OCI-LY7 (cell line): Measurements from ENCODE around the gene ZFYVE9. TPM values are rescaled to one million over a fixed set of nuclear protein-coding genes. Genes with fewer than 3 reads are reported as not detected.
"Not testable (repeated sequence)": the region's sequence is repeated elsewhere in the genome, so short reads cannot be mapped to it uniquely, and the experiment has no call there.

Source experiments
- BruUV-seq: library from RNA; stranded (reverse); fragments of 400-500 nt; replicated peaks from 2 replicates; lab custom pipeline; 2021; lab: Mats Ljungman, UMichigan
- CTCF ChIA-PET: fragments of 300-600 bp; sonication (Branson Sonifier 250); formaldehyde crosslinking; loops from one replicate; lab custom pipeline; 2022; ENCODE audit warnings: antibody characterized with exemption; ENCODE audit not compliant: unreplicated experiment; lab: Charles Lee
- POLR2A ChIA-PET: fragments of 300-600 bp; sonication (Branson Sonifier 250); formaldehyde crosslinking; loops from one replicate; lab custom pipeline; 2022; ENCODE audit warnings: antibody characterized with exemption; lab: Charles Lee
- DNase-seq: peaks from one replicate; pipeline ENCODE4 v3.0.0-alpha.2; 2015; ENCODE audit warnings: low spot score
- H2AFZ ChIP-seq: fragments of 200-600 bp; sonication (generic), shearing (Covaris generic); 2 replicates; pipeline ENCODE4 v1.6.1; 2014; ENCODE audit warnings: mild to moderate bottlenecking, antibody characterized with exemption, low read length, moderate library complexity
- H3K27ac ChIP-seq: fragments of 200-600 bp; sonication (generic); 2 replicates; pipeline ENCODE4 v1.5.1; 2014; ENCODE audit warnings: mixed run types, low read depth, mild to moderate bottlenecking, moderate library complexity, low read length, inconsistent platforms; ENCODE audit not compliant: poor library complexity, severe bottlenecking
- H3K36me3 ChIP-seq: fragments of 200-600 bp; sonication (generic); 2 replicates; pipeline ENCODE4 v1.6.1; 2014; ENCODE audit warnings: mild to moderate bottlenecking, antibody characterized with exemption, low read length, moderate library complexity, mixed read lengths; ENCODE audit not compliant: insufficient read depth
- H3K4me1 ChIP-seq: fragments of 200-600 bp; sonication (generic); 2 replicates; pipeline ENCODE4 v1.5.1; 2014; ENCODE audit warnings: mild to moderate bottlenecking, low read length; ENCODE audit not compliant: insufficient read depth, poor library complexity, severe bottlenecking
- H3K4me2 ChIP-seq: fragments of 200-600 bp; sonication (generic); 2 replicates; pipeline ENCODE4 v1.6.1; 2014; ENCODE audit warnings: mild to moderate bottlenecking, low read length
- H3K4me3 ChIP-seq: fragments of 200-600 bp; sonication (generic); 2 replicates; pipeline ENCODE4 v1.5.1; 2014; ENCODE audit warnings: mild to moderate bottlenecking, low read depth, low read length; ENCODE audit not compliant: poor library complexity, severe bottlenecking
- H3K79me2 ChIP-seq: fragments of 200-600 bp; sonication (generic); 2 replicates; pipeline ENCODE4 v1.6.1; 2016; ENCODE audit warnings: low read depth, mild to moderate bottlenecking, low read length, moderate library complexity, mixed read lengths; ENCODE audit not compliant: insufficient read depth
- H3K9me2 ChIP-seq: fragments of 200-600 bp; sonication (generic); 2 replicates; pipeline ENCODE4 v1.6.1; 2016; ENCODE audit warnings: mild to moderate bottlenecking, low read length, mixed read lengths; ENCODE audit not compliant: insufficient read depth
- H3K9me3 ChIP-seq: fragments of 200-600 bp; sonication (generic); 2 replicates; pipeline ENCODE4 v1.6.1; 2014; ENCODE audit warnings: mild to moderate bottlenecking, mixed run types, low read length, mixed read lengths
- H4K20me1 ChIP-seq: fragments of 200-600 bp; sonication (generic); 2 replicates; pipeline ENCODE4 v1.6.1; 2014; ENCODE audit warnings: mild to moderate bottlenecking, antibody characterized with exemption, low read length, moderate library complexity, mixed read lengths; ENCODE audit not compliant: insufficient read depth
- CTCF ChIP-seq: fragments of 200-600 bp; sonication (generic); conservative IDR thresholded peaks from 2 replicates; pipeline ENCODE4 v1.5.1; 2014; ENCODE audit warnings: mild to moderate bottlenecking, antibody characterized with exemption, low read length, moderate library complexity, mixed read lengths
- EZH2phosphoT487 ChIP-seq: fragments of 200-600 bp; sonication (generic); IDR thresholded peaks from 2 replicates; pipeline ENCODE4 v1.6.1; 2018; ENCODE audit warnings: low read depth, borderline replicate concordance, mild to moderate bottlenecking, mixed run types, antibody characterized with exemption, low read length, moderate library complexity, mixed read lengths
- intact Hi-C: fragments of 100-400 bp; cut with micrococcal nuclease; formaldehyde crosslinking; loops from one replicate; pipeline ENCODE4 v1.10.0; 2022; ENCODE audit not compliant: unreplicated experiment
- total RNA-seq, 2 experiments: library from RNA; depleted of rRNA in 1 of 2; stranded (reverse); fragments of >200 nt in 1 of 2; shearing (Covaris generic) in 1 of 2; gene quantifications; 2 replicates each; pipeline ENCODE4 v1.2.3, GENCODE V29; 2014 to 2022

The ZFYVE9 gene
- total RNA-seq, 2 experiments from 2014 or later, result 3.7 to 5.6 TPM

GRCh38 chr1:52168373-52169080, 26.6 kb downstream of the ZFYVE9 start:
- ChIA-PET POLR2A (interaction anchor here (0.7 kb wide), 1 partner anchor 685 kb away, joined by 3 read pairs; no protein-coding TSS in a partner anchor), CTCF (no interaction called here)
- H3K4me3 ChIP-seq, result no peak overlapping the region
- H3K9me3 ChIP-seq, result no peaks in the 10 kb centered on the region
- no peaks in the 10 kb centered on the region; the same call in 1 of the 2 replicates for H4K20me1 ChIP-seq
- DNase-seq, result no peak
- no peak overlapping the region for H3K4me2 ChIP-seq
- no peaks in the 10 kb centered on the region for H3K9me2 ChIP-seq
- intact Hi-C loops, result no loop called here
- H3K36me3 ChIP-seq, result no peaks in the 10 kb centered on the region
- no peak overlapping the region for H3K27ac ChIP-seq
- no TSS peak for BruUV-seq
- no peak overlapping the region for H2AFZ ChIP-seq
- H3K4me1 ChIP-seq, result no peaks in the 10 kb centered on the region
- no peak for TF ChIP-seq EZH2phosphoT487
- TF ChIP-seq CTCF, result no peak
- H3K79me2 ChIP-seq, result no peaks in the 10 kb centered on the region

- H3K9me3 ChIP-seq, DNase-seq, H4K20me1 ChIP-seq, H3K4me3 ChIP-seq, H3K79me2 ChIP-seq, intact Hi-C loops, H3K9me2 ChIP-seq, CTCF ChIA-PET, H2AFZ ChIP-seq, H3K4me1 ChIP-seq, H3K36me3 ChIP-seq, POLR2A ChIA-PET, BruUV-seq, H3K27ac ChIP-seq, H3K4me2 ChIP-seq: not testable (repeated sequence)
These were observed 29.3 kb downstream of the ZFYVE9 start for GRCh38 chr1:52171149-52171548.

- Histone ChIP-seq H3K4me3 (no peak overlapping the region), H3K4me2 (no peak overlapping the region), H3K79me2 (no peaks in the 10 kb centered on the region), H3K4me1 (no peaks in the 10 kb centered on the region), H3K36me3 (no peaks in the 10 kb centered on the region), H3K9me2 (no peaks in the 10 kb centered on the region), H3K9me3 (no peaks in the 10 kb centered on the region), H2AFZ (no peak overlapping the region), H3K27ac (no peak overlapping the region), H4K20me1 (no peaks in the 10 kb centered on the region)
- POLR2A ChIA-PET, result no interaction called here
- TF ChIP-seq EZH2phosphoT487, result no peak
- TF ChIP-seq CTCF, result no peak
- CTCF ChIA-PET, result no interaction called here
- no TSS peak for BruUV-seq
- intact Hi-C loops, result no loop called here
- no peak for DNase-seq
These were observed 37.2 kb downstream of the ZFYVE9 start for GRCh38 chr1:52179073-52179472.
